M059J (cell line): ENCODE data around the gene HAUS8. TPM values are rescaled to one million over a fixed set of nuclear protein-coding genes. Genes with fewer than 3 reads are reported as not detected.

Source experiments
- total RNA-seq: library from RNA; depleted of rRNA; stranded (reverse); fragments of >200 nt; shearing (Covaris generic); gene quantifications from 2 replicates; pipeline ENCODE4 v1.2.3, GENCODE V29; 2014; rRNA removed

The HAUS8 gene
- total RNA-seq, 1 experiment from 2014 or later, result 23.7 TPM

Other genes with a start within 250 kb of the HAUS8 start
- gene SIN3B, start 246.1 kb downstream of the HAUS8 start, total RNA-seq, result 10.1 and 14.5 TPM in 2 replicates
- not detected in 2 replicates for gene F2RL3, start 186.5 kb downstream of the HAUS8 start, total RNA-seq
- not detected in 2 replicates for gene CPAMD8, start 48.6 kb downstream of the HAUS8 start, total RNA-seq
- gene MYO9B, start 325 bp upstream of the HAUS8 start, total RNA-seq, result 33.0 and 57.0 TPM in 2 replicates
- gene USE1, start 139.9 kb upstream of the HAUS8 start, total RNA-seq, result 17.9 and 18.1 TPM in 2 replicates
- gene OCEL1, start 150.8 kb upstream of the HAUS8 start, total RNA-seq, result 7.9 and 9.7 TPM in 2 replicates
- 35.5 and 56.4 TPM in 2 replicates for gene NR2F6, start 170.5 kb upstream of the HAUS8 start, total RNA-seq
- not detected in 2 replicates for gene USHBP1, start 189.3 kb upstream of the HAUS8 start, total RNA-seq
- gene BABAM1, start 192.0 kb upstream of the HAUS8 start, total RNA-seq, result 121 and 122 TPM in 2 replicates
- 0.69 and 0.71 TPM in 2 replicates for gene ANKLE1, start 206.4 kb upstream of the HAUS8 start, total RNA-seq
- gene ABHD8, start 228.0 kb upstream of the HAUS8 start, total RNA-seq, result 19.1 and 30.2 TPM in 2 replicates
- 73.2 and 83.3 TPM in 2 replicates for gene MRPL34, start 230.4 kb upstream of the HAUS8 start, total RNA-seq
- 40.5 and 50.3 TPM in 2 replicates for gene DDA1, start 234.1 kb upstream of the HAUS8 start, total RNA-seq